Neuronal stem cell (in vitro differentiated cells): ENCODE measurements around the gene ANXA6.

Experiments used
- DNase-seq: peaks from one replicate; pipeline ENCODE4 v3.0.0-alpha.2; 2013; ENCODE audit warnings: low spot score
- H2AFZ ChIP-seq: one replicate; pipeline ENCODE4 v1.6.1; 2013; ENCODE audit warnings: mild to moderate bottlenecking, low read length, inconsistent platforms
- H2AK5ac ChIP-seq: 2 replicates; pipeline ENCODE4 v1.6.1; 2013; ENCODE audit warnings: low read depth, mild to moderate bottlenecking, inconsistent platforms, low read length, moderate library complexity, mixed read lengths
- H2BK120ac ChIP-seq: 2 replicates; pipeline ENCODE4 v1.6.1; 2013; ENCODE audit warnings: low read depth, mild to moderate bottlenecking, inconsistent platforms, low read length, moderate library complexity, mixed read lengths
- H2BK12ac ChIP-seq: one replicate; pipeline ENCODE4 v1.6.1; 2013; ENCODE audit warnings: low read length, inconsistent platforms
- H2BK15ac ChIP-seq: 2 replicates; pipeline ENCODE4 v1.6.1; 2013; ENCODE audit warnings: mild to moderate bottlenecking, low read length, inconsistent platforms, mixed read lengths
- H2BK5ac ChIP-seq: one replicate; pipeline ENCODE4 v1.6.1; 2013; ENCODE audit warnings: inconsistent platforms, mild to moderate bottlenecking, low read length, moderate library complexity
- H3K14ac ChIP-seq: one replicate; pipeline ENCODE4 v1.6.1; 2013; ENCODE audit warnings: low read length, inconsistent platforms
- H3K18ac ChIP-seq: 2 replicates; pipeline ENCODE4 v1.6.1; 2013; ENCODE audit warnings: low read length, inconsistent platforms
- H3K23ac ChIP-seq: 2 replicates; pipeline ENCODE4 v1.6.1; 2013; ENCODE audit warnings: low read depth, mild to moderate bottlenecking, mixed read lengths, low read length, inconsistent platforms; ENCODE audit not compliant: poor library complexity
- H3K27ac ChIP-seq: replicated peaks from 3 replicates; pipeline ENCODE4 v1.5.1; 2013; ENCODE audit warnings: low read length, inconsistent platforms
- H3K27me3 ChIP-seq, 3 experiments: 2 replicates each; pipeline ENCODE4 v1.6.1; 2013; ENCODE audit warnings: low read length in 3 of 3, mild to moderate bottlenecking in 2 of 3, inconsistent platforms in 1 of 3, low read depth in 1 of 3, mixed read lengths in 1 of 3, moderate library complexity in 1 of 3; ENCODE audit not compliant: control insufficient read depth in 3 of 3, insufficient read depth in 3 of 3
- H3K36me3 ChIP-seq, 2 donors: replicated peaks in 1 of 2; 2 replicates each; pipeline ENCODE4 v1.6.1; 2013; ENCODE audit warnings: low read length in 2 of 2; ENCODE audit not compliant: control insufficient read depth in 2 of 2, insufficient read depth in 2 of 2
- H3K4ac ChIP-seq: 2 replicates; pipeline ENCODE4 v1.6.1; 2013; ENCODE audit warnings: inconsistent platforms, mild to moderate bottlenecking, low read length, moderate library complexity
- H3K4me1 ChIP-seq, 2 donors: 1 replicate in 1 of 2; 2 replicates in 1 of 2; pipeline ENCODE4 v1.6.1; 2013; ENCODE audit warnings: low read length in 2 of 2, low read depth in 1 of 2; ENCODE audit not compliant: control insufficient read depth in 2 of 2, insufficient read depth in 1 of 2
- H3K4me2 ChIP-seq: one replicate; pipeline ENCODE4 v1.6.1; 2013; ENCODE audit warnings: mild to moderate bottlenecking, low read length, inconsistent platforms; ENCODE audit not compliant: insufficient read depth, poor library complexity, severe bottlenecking
- H3K4me3 ChIP-seq, 2 donors: 2 replicates each; pipeline ENCODE4 v1.5.1; 2013; ENCODE audit warnings: low read length in 2 of 2, mild to moderate bottlenecking in 2 of 2, inconsistent platforms in 1 of 2, moderate library complexity in 1 of 2
- H3K79me1 ChIP-seq: one replicate; pipeline ENCODE4 v1.6.1; 2013; ENCODE audit warnings: low read depth, mild to moderate bottlenecking, inconsistent platforms, low read length, moderate library complexity
- H3K9ac ChIP-seq: one replicate; pipeline ENCODE4 v1.6.1; 2013; ENCODE audit warnings: mild to moderate bottlenecking, low read depth, low read length, inconsistent platforms; ENCODE audit not compliant: poor library complexity
- H3K9me3 ChIP-seq, 2 donors: replicated peaks in 1 of 2; 2 replicates each; pipeline versions ENCODE3 to v1.6.1; 2013; ENCODE audit warnings: low read length in 2 of 2, mild to moderate bottlenecking in 2 of 2, inconsistent platforms in 1 of 2, low read depth in 1 of 2, mixed read lengths in 1 of 2, moderate library complexity in 1 of 2; ENCODE audit not compliant: control insufficient read depth in 2 of 2, insufficient read depth in 1 of 2
- H4K8ac ChIP-seq: one replicate; pipeline ENCODE4 v1.6.1; 2013; ENCODE audit warnings: low read depth, mild to moderate bottlenecking, inconsistent platforms, low read length, moderate library complexity
- H4K91ac ChIP-seq: one replicate; pipeline ENCODE4 v1.6.1; 2013; ENCODE audit warnings: low read length, low read depth, mild to moderate bottlenecking, inconsistent platforms; ENCODE audit not compliant: poor library complexity
- WGBS, 2 donors: extraction: QIAGEN DNeasy Blood & Tissue Kit; methylation state at CpG; one replicate each; pipeline ENCODE4 v1.1.7; 2013; ENCODE audit warnings: missing lambda C conversion rate in 2 of 2, mixed read lengths in 1 of 2; ENCODE audit not compliant: insufficient read length in 2 of 2, insufficient replicate concordance in 1 of 2; ENCODE audit errors: extremely low coverage in 2 of 2; 5-methylcytosine and 5-hydroxymethylcytosine counted together

The ANXA6 gene

DNA sequence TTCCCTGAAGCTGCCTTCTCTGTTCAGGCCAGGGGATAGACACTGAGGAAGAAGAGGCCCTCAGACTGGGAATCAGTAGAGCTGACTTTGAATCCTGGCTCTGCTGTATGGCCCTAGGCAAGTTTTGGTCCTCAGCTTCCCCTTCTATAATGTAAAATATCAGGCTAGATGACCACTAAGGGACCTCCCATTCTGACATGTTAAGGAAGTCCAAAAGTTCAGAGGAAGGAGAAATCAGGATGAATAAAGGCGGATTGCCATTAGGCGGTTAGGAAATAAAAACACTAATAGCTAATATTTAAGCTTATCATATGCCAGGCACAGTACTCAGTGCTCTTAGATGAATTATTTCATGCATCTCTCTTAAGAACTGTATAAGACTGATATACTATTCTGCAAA lies 67.9 kb downstream of the ANXA6 start:
- no peak overlapping the region for H2BK15ac ChIP-seq
- H3K36me3 ChIP-seq, result no peaks in the 10 kb centered on the region
- H3K18ac ChIP-seq, result no peak overlapping the region
- no peak overlapping the region for H3K9ac ChIP-seq
- H3K27ac ChIP-seq, result no peak overlapping the region
- H3K4me1 ChIP-seq, result no peaks in the 10 kb centered on the region
- H3K14ac ChIP-seq, result no peak overlapping the region
- H2BK120ac ChIP-seq, result no peak overlapping the region
- no peaks in the 10 kb centered on the region for H3K9me3 ChIP-seq
- H3K79me1 ChIP-seq, result no peaks in the 10 kb centered on the region
- no peak overlapping the region for H2BK5ac ChIP-seq
- H2AFZ ChIP-seq, result no peak overlapping the region
- H2BK12ac ChIP-seq, result no peak overlapping the region
- no peak overlapping the region for H2AK5ac ChIP-seq
- no peak for DNase-seq
- peaks cover 0 to 10% (median 0%) of the 10 kb centered on the region in 3 experiments for H3K27me3 ChIP-seq
- no peak overlapping the region for H4K8ac ChIP-seq
- no peak overlapping the region for H3K4me3 ChIP-seq
- no CpG with 5 or more reads among the region's 2 CpGs for WGBS, 2 donors
- H3K23ac ChIP-seq, result no peak overlapping the region
- no peak overlapping the region for H3K4ac ChIP-seq
- H3K4me2 ChIP-seq, result no peak overlapping the region
- no peak overlapping the region for H4K91ac ChIP-seq

DNA sequence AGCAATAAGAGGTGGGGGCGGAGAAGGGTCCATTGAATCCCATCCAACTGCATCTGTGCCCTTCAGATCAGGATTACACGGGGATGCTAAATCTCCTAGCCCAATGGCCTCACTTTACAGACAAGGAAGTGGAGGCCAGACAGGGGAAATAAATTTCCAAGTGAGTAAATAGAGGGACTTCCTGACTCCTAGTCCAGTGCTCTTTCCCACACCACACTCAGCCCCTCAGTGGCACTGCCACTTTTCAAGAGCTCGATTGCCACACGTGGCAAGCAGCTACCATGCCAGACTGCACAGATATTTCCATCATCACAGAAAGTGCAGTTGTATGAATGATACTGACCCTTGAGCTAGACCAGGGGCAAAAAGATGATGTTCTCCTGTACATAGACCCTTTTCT lies 68.6 kb downstream of the ANXA6 start:
- no peak overlapping the region for H3K23ac ChIP-seq
- no peaks in the 10 kb centered on the region for H3K4me1 ChIP-seq

GRCh38 chr5:151087486-151087885 lies 70.1 kb downstream of the ANXA6 start:
- Histone ChIP-seq H3K36me3 (no peaks in the 10 kb centered on the region), H3K79me1 (no peaks in the 10 kb centered on the region), H2BK12ac (no peak overlapping the region), H3K23ac (no peak overlapping the region), H2BK120ac (no peak overlapping the region), H2AFZ (no peak overlapping the region), H2BK15ac (no peak overlapping the region), H3K9ac (no peak overlapping the region), H3K14ac (no peak overlapping the region), H3K27me3 (peaks cover 0 to 10% (median 0%) of the 10 kb centered on the region in 3 experiments), H3K4me2 (no peak overlapping the region), H3K4me3 (no peak overlapping the region), H3K27ac (no peak overlapping the region), H4K91ac (no peak overlapping the region), H3K4ac (no peak overlapping the region), H3K9me3 (no peaks in the 10 kb centered on the region), H3K4me1 (no peaks in the 10 kb centered on the region), H2BK5ac (no peak overlapping the region), H4K8ac (no peak overlapping the region), H3K18ac (no peak overlapping the region), H2AK5ac (no peak overlapping the region)
- WGBS, 2 donors, result no CpG with 5 or more reads among the region's 7 CpGs
- DNase-seq, result no peak

More for the DNA sequence above, 68.6 kb downstream of the ANXA6 start:
- H3K9ac ChIP-seq, result no peak overlapping the region
- no peak overlapping the region for H3K4ac ChIP-seq
- no peak overlapping the region for H2BK15ac ChIP-seq
- WGBS, 2 donors, result no CpG with 5 or more reads among the region's 4 CpGs
- DNase-seq, result no peak
- no peak overlapping the region for H3K27ac ChIP-seq
- H2BK5ac ChIP-seq, result no peak overlapping the region
- H3K14ac ChIP-seq, result no peak overlapping the region
- H3K79me1 ChIP-seq, result no peaks in the 10 kb centered on the region
- no peak overlapping the region for H3K4me3 ChIP-seq
- H3K9me3 ChIP-seq, result no peaks in the 10 kb centered on the region
- no peak overlapping the region for H4K91ac ChIP-seq
- H2AFZ ChIP-seq, result no peak overlapping the region
- no peak overlapping the region for H2BK12ac ChIP-seq
- H2AK5ac ChIP-seq, result no peak overlapping the region
- H4K8ac ChIP-seq, result no peak overlapping the region
- H3K36me3 ChIP-seq, result no peaks in the 10 kb centered on the region
- H3K18ac ChIP-seq, result no peak overlapping the region
- H2BK120ac ChIP-seq, result no peak overlapping the region
- H3K27me3 ChIP-seq, result peaks cover 0 to 10% (median 0%) of the 10 kb centered on the region in 3 experiments
- H3K4me2 ChIP-seq, result no peak overlapping the region

DNA sequence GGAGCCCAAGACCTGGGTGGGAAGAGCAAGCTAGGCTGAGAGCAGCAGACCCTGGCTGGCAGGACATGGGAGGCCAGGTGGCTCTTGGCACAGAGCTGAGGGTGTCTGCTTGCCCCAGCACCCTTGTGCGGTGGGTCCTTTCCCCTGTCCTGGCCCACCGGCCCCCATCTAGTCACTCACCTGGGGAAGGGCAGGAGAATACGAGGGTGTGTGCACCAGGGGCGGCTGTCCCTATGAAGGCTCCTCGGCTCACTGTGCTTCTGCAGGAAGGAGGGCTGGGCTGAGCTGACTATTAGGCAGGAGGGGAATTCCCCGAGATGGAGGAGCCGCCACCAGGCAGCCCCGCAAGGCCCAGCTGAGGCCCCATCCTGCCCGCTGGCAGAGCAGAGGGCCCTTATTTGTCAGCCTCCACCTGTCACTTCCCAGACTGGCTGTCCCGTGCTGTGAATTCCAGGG lies 70.6 kb downstream of the ANXA6 start:
- Histone ChIP-seq H3K27ac (no peak overlapping the region), H3K18ac (no peak overlapping the region), H3K79me1 (no peaks in the 10 kb centered on the region), H3K9ac (no peak overlapping the region), H3K4ac (no peak overlapping the region), H3K27me3 (peaks cover 0 to 10% (median 0%) of the 10 kb centered on the region in 3 experiments), H3K36me3 (no peaks in the 10 kb centered on the region), H3K9me3 (no peaks in the 10 kb centered on the region), H2BK15ac (no peak overlapping the region), H2AK5ac (no peak overlapping the region), H3K14ac (no peak overlapping the region), H2BK5ac (no peak overlapping the region), H3K4me3 (no peak overlapping the region), H3K4me2 (no peak overlapping the region), H4K91ac (no peak overlapping the region), H3K23ac (no peak overlapping the region), H3K4me1 (no peaks in the 10 kb centered on the region), H2AFZ (no peak overlapping the region), H4K8ac (no peak overlapping the region), H2BK12ac (no peak overlapping the region), H2BK120ac (no peak overlapping the region)
- no peak for DNase-seq
- whole genome bisulfite sequencing, 2 donors, result no CpG with 5 or more reads among the region's 10 CpGs
